ENCODE results near the gene VSTM4. TPM values are rescaled to one million over a fixed set of nuclear protein-coding genes. Genes with fewer than 3 reads are reported as not detected.
A peak's percentile ranks its signal among the peaks of the same experiment; 100 is the strongest.

The VSTM4 gene
- total and polyA plus RNA-seq, 9 of the 15 experiments (the other 6 are each of a cell fraction or from before 2014, with no cell fraction given): 1.0 to 7.9 (median 3.0) TPM

DNA sequence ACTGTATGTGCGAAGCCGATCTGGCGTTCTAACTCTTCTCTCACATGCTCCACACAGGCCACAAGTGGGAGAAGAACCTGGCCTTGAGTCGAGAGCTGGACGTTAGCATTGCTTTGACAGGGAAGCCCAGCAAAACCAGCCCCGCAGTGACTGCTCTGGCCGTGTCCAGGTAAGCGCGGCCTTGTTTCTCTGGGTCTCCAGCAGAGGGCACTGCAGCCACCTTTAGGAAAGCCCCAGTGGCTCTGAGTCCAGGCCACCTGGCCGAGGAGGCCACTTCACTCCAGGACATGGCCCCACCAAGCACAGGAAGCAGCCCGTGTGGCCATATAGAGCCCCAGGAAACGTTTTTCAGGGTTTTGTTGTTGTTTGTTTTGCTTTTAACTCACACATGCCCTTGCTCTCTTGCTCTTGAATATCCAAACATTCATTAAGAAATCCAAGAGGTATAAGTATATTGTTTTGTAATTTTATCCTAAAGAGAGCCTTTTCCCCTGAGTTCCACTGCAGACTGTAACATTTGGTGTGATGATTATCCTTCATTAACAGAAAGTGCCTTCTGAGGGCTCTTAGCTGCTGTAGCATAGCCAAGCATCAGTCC is 133.9 kb downstream of the VSTM4 start (continued):
- TF ChIP-seq ZNF318 (IDR thresholded peaks at IDR 0.05; ENCODE audit: borderline replicate concordance in 1 of 2, low read depth in 1 of 2) (no peak), ZNF384 (IDR thresholded peaks at IDR 0.05; ENCODE audit: low read depth, low read length) (0 out of 2 replicates have a peak, but pooled peaks have one; percentile 10), CBFB (CRISPR knock-in tag; IDR thresholded peaks at IDR 0.05) (peak; percentile 58; the same call in 1 of the 2 replicates), PRMT5 (CRISPR knock-in tag; IDR thresholded peaks at IDR 0.05) (no peak), ZNF592 (IDR thresholded peaks at IDR 0.05) (no peak), NR2C1 (IDR thresholded peaks at IDR 0.05) (no peak), NR2C1 (tag; IDR thresholded peaks at IDR 0.05) (no peak), MTA2 (IDR thresholded peaks at IDR 0.05; ENCODE audit: low read depth) (no peak), HNRNPUL1 (IDR thresholded peaks at IDR 0.05; ENCODE audit: low read length) (no peak), MBD2 (IDR thresholded peaks at IDR 0.05; ENCODE audit: borderline replicate concordance, low read depth) (no peak), POLR2G (IDR thresholded peaks at IDR 0.05; ENCODE audit: low read depth, low read length) (no peak), EP300 (IDR thresholded peaks at IDR 0.05; ENCODE audit: low read length) (no peak), SRSF7 (optimal IDR thresholded peaks at IDR 0.05; ENCODE audit: low read depth, low read length) (no peak)
- TF ChIP-seq, protein P1, sequence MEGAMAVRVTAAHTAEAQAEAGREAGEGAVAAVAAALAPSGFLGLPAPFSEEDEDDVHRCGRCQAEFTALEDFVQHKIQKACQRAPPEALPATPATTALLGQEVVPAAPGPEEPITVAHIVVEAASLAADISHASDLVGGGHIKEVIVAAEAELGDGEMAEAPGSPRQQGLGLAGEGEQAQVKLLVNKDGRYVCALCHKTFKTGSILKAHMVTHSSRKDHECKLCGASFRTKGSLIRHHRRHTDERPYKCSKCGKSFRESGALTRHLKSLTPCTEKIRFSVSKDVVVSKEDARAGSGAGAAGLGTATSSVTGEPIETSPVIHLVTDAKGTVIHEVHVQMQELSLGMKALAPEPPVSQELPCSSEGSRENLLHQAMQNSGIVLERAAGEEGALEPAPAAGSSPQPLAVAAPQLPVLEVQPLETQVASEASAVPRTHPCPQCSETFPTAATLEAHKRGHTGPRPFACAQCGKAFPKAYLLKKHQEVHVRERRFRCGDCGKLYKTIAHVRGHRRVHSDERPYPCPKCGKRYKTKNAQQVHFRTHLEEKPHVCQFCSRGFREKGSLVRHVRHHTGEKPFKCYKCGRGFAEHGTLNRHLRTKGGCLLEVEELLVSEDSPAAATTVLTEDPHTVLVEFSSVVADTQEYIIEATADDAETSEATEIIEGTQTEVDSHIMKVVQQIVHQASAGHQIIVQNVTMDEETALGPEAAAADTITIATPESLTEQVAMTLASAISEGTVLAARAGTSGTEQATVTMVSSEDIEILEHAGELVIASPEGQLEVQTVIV (CRISPR knock-in tag; IDR thresholded peaks at IDR 0.05; ENCODE audit: borderline replicate concordance): no peak
